Uterus (tissue), 2 donors: Measurements from ENCODE around the gene WDR86.

ENCODE experiments used
- POLR2A ChIP-seq, 2 donors: fragments of 450-650 bp; IDR thresholded peaks; one replicate each; pipeline ENCODE4 v1.6.1; 2016; ENCODE audit warnings: antibody characterized with exemption in 2 of 2, mild to moderate bottlenecking in 1 of 2, moderate library complexity in 1 of 2
- TF ChIP-seq, protein P1 (sequence below), 4 experiments: fragments of 200-600 bp in 2 of 4; fragments of 450-650 bp in 2 of 4; sonication (generic) in 2 of 4; IDR thresholded peaks; one replicate each; pipeline ENCODE4 v1.5.1; 2016 to 2019; ENCODE audit warnings: antibody characterized with exemption in 4 of 4, mild to moderate bottlenecking in 2 of 4, moderate library complexity in 1 of 4

DNA sequence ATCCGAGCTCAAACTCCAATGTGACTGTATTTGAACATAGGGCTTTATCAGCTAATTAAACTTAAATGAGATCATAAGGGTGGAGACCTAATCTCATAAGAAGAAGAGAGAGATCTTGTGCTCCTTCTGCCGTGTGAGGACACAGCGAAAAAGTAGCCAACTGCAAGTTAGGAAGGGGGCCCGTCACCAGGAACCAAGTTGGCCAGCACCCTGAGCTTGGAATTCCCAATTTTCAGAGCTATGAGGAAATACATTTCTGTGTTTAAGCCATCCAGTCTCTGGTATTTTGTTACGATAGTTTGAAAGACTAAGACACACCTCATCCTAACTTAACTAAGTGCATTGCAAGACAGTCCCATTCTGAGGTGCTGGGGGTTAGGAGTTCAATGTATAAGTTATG is 14.1 kb upstream of the WDR86 start:
- TF ChIP-seq, protein P1, sequence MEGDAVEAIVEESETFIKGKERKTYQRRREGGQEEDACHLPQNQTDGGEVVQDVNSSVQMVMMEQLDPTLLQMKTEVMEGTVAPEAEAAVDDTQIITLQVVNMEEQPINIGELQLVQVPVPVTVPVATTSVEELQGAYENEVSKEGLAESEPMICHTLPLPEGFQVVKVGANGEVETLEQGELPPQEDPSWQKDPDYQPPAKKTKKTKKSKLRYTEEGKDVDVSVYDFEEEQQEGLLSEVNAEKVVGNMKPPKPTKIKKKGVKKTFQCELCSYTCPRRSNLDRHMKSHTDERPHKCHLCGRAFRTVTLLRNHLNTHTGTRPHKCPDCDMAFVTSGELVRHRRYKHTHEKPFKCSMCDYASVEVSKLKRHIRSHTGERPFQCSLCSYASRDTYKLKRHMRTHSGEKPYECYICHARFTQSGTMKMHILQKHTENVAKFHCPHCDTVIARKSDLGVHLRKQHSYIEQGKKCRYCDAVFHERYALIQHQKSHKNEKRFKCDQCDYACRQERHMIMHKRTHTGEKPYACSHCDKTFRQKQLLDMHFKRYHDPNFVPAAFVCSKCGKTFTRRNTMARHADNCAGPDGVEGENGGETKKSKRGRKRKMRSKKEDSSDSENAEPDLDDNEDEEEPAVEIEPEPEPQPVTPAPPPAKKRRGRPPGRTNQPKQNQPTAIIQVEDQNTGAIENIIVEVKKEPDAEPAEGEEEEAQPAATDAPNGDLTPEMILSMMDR (IDR thresholded peaks at IDR 0.05) = no peak
- no peak for TF ChIP-seq POLR2A (IDR thresholded peaks at IDR 0.05)
